Thymus (tissue), 11 donors: ENCODE measurements around the gene IQCK. TPM values are rescaled to one million over a fixed set of nuclear protein-coding genes. Genes with fewer than 3 reads are reported as not detected.

Source experiments
- DNase-seq, 9 donors: peaks; one replicate each; pipeline ENCODE4 v3.0.0-alpha.2; 2013; ENCODE audit warnings: low spot score in 9 of 9, low read depth in 6 of 9, missing footprints in 1 of 9
- H3K27ac ChIP-seq, 2 donors: one replicate each; pipeline ENCODE4 v1.5.1; 2013; ENCODE audit warnings: control low read depth in 1 of 2, low read depth in 1 of 2, low read length in 1 of 2, mild to moderate bottlenecking in 1 of 2, moderate library complexity in 1 of 2
- H3K27me3 ChIP-seq, 2 donors: one replicate each; pipeline ENCODE4 v1.5.1; 2013; ENCODE audit warnings: low read length in 1 of 2; ENCODE audit not compliant: control insufficient read depth in 2 of 2, insufficient read depth in 1 of 2
- H3K36me3 ChIP-seq, 2 donors: one replicate each; pipeline ENCODE4 v1.5.1; 2013; ENCODE audit warnings: low read length in 1 of 2, mild to moderate bottlenecking in 1 of 2, moderate library complexity in 1 of 2; ENCODE audit not compliant: control insufficient read depth in 2 of 2, insufficient read depth in 2 of 2
- H3K4me1 ChIP-seq, 2 donors: one replicate each; pipeline ENCODE4 v1.5.1; 2013; ENCODE audit warnings: low read length in 2 of 2; ENCODE audit not compliant: control insufficient read depth in 2 of 2, insufficient read depth in 2 of 2
- H3K4me3 ChIP-seq, 2 donors: one replicate each; pipeline ENCODE4 v1.5.1; 2013; ENCODE audit warnings: low read length in 2 of 2, control low read depth in 1 of 2, mild to moderate bottlenecking in 1 of 2
- H3K9me3 ChIP-seq, 2 donors: one replicate each; pipeline ENCODE4 v1.5.1; 2013; ENCODE audit warnings: low read length in 1 of 2, mild to moderate bottlenecking in 1 of 2; ENCODE audit not compliant: control insufficient read depth in 2 of 2, insufficient read depth in 1 of 2
- WGBS: extraction: QIAGEN DNeasy Blood & Tissue Kit; methylation state at CpG from one replicate; pipeline ENCODE4 v1.1.7; 2013; 5-methylcytosine and 5-hydroxymethylcytosine counted together
- polyA plus RNA-seq: library from polyadenylated mRNA; stranded (reverse); fragments of 200-250 nt; gene quantifications from one replicate; pipeline ENCODE4 v1.2.3, GENCODE V29; 2013
- total RNA-seq: library from RNA; stranded (reverse); fragments of 120-200 nt; gene quantifications from one replicate; pipeline ENCODE4 v1.2.4, GENCODE V29; 2013
- donor health status: healthy.

Gene IQCK
- total and polyA plus RNA-seq, 2 donors = 3.7 to 10.2 TPM

GRCh38 chr16:19757762-19758595 is 39.9 kb downstream of the IQCK start:
- no peak overlapping the region for H3K27ac ChIP-seq
- no peak overlapping the region for H3K4me3 ChIP-seq
- H3K36me3 ChIP-seq = no peaks in the 10 kb centered on the region
- no peaks in the 10 kb centered on the region for H3K27me3 ChIP-seq
- DNase-seq = no peak
- no peaks in the 10 kb centered on the region for H3K4me1 ChIP-seq
- no peaks in the 10 kb centered on the region for H3K9me3 ChIP-seq
- WGBS = 84% methylated on average over 8 of the region's 8 CpGs

GRCh38 chr16:19760356-19761060 is 42.4 kb downstream of the IQCK start:
- Histone ChIP-seq H3K27ac (no peak overlapping the region), H3K27me3 (no peaks in the 10 kb centered on the region), H3K36me3 (no peaks in the 10 kb centered on the region), H3K9me3 (no peaks in the 10 kb centered on the region), H3K4me3 (no peak overlapping the region), H3K4me1 (no peaks in the 10 kb centered on the region)
- WGBS = 94% methylated on average over 7 of the region's 7 CpGs
- no peak for DNase-seq

GRCh38 chr16:19765860-19766553 is 47.9 kb downstream of the IQCK start:
- Histone ChIP-seq H3K36me3 (no peaks in the 10 kb centered on the region), H3K4me3 (no peak overlapping the region), H3K27me3 (no peaks in the 10 kb centered on the region), H3K4me1 (no peaks in the 10 kb centered on the region), H3K27ac (no peak overlapping the region), H3K9me3 (no peaks in the 10 kb centered on the region)
- DNase-seq = no peak
- WGBS = 83% methylated on average over 6 of the region's 6 CpGs

- no peak overlapping the region for H3K27ac ChIP-seq
- no peaks in the 10 kb centered on the region for H3K4me1 ChIP-seq
Observed at GRCh38 chr16:19766554-19766884, 48.4 kb downstream of the IQCK start.

GRCh38 chr16:19766988-19767387 is 48.9 kb downstream of the IQCK start:
- Histone ChIP-seq H3K27ac (no peak overlapping the region), H3K4me1 (no peaks in the 10 kb centered on the region), H3K4me3 (no peak overlapping the region), H3K27me3 (no peaks in the 10 kb centered on the region), H3K36me3 (no peaks in the 10 kb centered on the region), H3K9me3 (no peaks in the 10 kb centered on the region)
- DNase-seq = no peak
- 97% methylated on average over 9 of the region's 9 CpGs for WGBS

More at GRCh38 chr16:19766554-19766884, 48.4 kb downstream of the IQCK start:
- Histone ChIP-seq H3K27me3 (no peaks in the 10 kb centered on the region), H3K4me3 (no peak overlapping the region), H3K9me3 (no peaks in the 10 kb centered on the region), H3K36me3 (no peaks in the 10 kb centered on the region)
- DNase-seq = no peak
- WGBS = 96% methylated on average over 3 of the region's 3 CpGs

- Histone ChIP-seq H3K4me3 (no peak overlapping the region), H3K36me3 (no peaks in the 10 kb centered on the region), H3K27ac (no peak overlapping the region), H3K9me3 (no peaks in the 10 kb centered on the region), H3K4me1 (no peaks in the 10 kb centered on the region), H3K27me3 (no peaks in the 10 kb centered on the region)
- WGBS = 94% methylated on average over 13 of the region's 13 CpGs
- no peak for DNase-seq
Observed at GRCh38 chr16:19767497-19767896, 49.4 kb downstream of the IQCK start.

- Histone ChIP-seq H3K27ac (no peak overlapping the region), H3K4me1 (no peaks in the 10 kb centered on the region), H3K9me3 (no peaks in the 10 kb centered on the region), H3K27me3 (no peaks in the 10 kb centered on the region), H3K36me3 (no peaks in the 10 kb centered on the region), H3K4me3 (no peak overlapping the region)
- 95% methylated on average over 4 of the region's 4 CpGs for WGBS
- no peak for DNase-seq
Observed at GRCh38 chr16:19769239-19769638, 51.2 kb downstream of the IQCK start.

GRCh38 chr16:19771040-19771439 is 53.0 kb downstream of the IQCK start:
- no peaks in the 10 kb centered on the region for H3K4me1 ChIP-seq

GRCh38 chr16:19771796-19772195 is 53.7 kb downstream of the IQCK start:
- Histone ChIP-seq H3K27me3 (no peaks in the 10 kb centered on the region), H3K36me3 (no peaks in the 10 kb centered on the region), H3K4me1 (no peaks in the 10 kb centered on the region), H3K27ac (no peak overlapping the region), H3K4me3 (no peak overlapping the region), H3K9me3 (no peaks in the 10 kb centered on the region)
- DNase-seq = no peak
- WGBS = 84% methylated on average over 4 of the region's 4 CpGs

More at GRCh38 chr16:19771040-19771439, 53.0 kb downstream of the IQCK start:
- Histone ChIP-seq H3K27me3 (no peaks in the 10 kb centered on the region), H3K9me3 (no peaks in the 10 kb centered on the region), H3K27ac (no peak overlapping the region), H3K36me3 (no peaks in the 10 kb centered on the region), H3K4me3 (no peak overlapping the region)
- WGBS = 96% methylated on average over 3 of the region's 3 CpGs
- no peak for DNase-seq
